ENCODE measurements around the gene MCHR1.
"Not testable (repeated sequence)": the region's sequence is repeated elsewhere in the genome, so short reads cannot be mapped to it uniquely, and the experiment has no call there.

MCHR1 gene

GRCh38 chr22:40655941-40656340 is 23.3 kb upstream of the MCHR1 start:
- DNase-seq, ATAC-seq: not testable (repeated sequence)

- not testable (repeated sequence) for DNase-seq, ATAC-seq
These were observed 22.6 kb upstream of the MCHR1 start for GRCh38 chr22:40656651-40657050.

GRCh38 chr22:40659166-40659565 is 20.1 kb upstream of the MCHR1 start:
- no peak for ATAC-seq
- DNase-seq, result no peak

- ATAC-seq (no peak), DNase-seq (no peak)
These were observed 18.6 kb upstream of the MCHR1 start for GRCh38 chr22:40660730-40661129.

- DNase-seq, result no peak
- ATAC-seq, result no peak
These were observed 17.6 kb upstream of the MCHR1 start for GRCh38 chr22:40661671-40662070.

- DNase-seq, result no peak
- ATAC-seq, result no peak
These were observed 14.0 kb upstream of the MCHR1 start for GRCh38 chr22:40665312-40665711.

- no peak for DNase-seq
- no peak for ATAC-seq
These were observed 13.0 kb upstream of the MCHR1 start for GRCh38 chr22:40666151-40666848.

DNA sequence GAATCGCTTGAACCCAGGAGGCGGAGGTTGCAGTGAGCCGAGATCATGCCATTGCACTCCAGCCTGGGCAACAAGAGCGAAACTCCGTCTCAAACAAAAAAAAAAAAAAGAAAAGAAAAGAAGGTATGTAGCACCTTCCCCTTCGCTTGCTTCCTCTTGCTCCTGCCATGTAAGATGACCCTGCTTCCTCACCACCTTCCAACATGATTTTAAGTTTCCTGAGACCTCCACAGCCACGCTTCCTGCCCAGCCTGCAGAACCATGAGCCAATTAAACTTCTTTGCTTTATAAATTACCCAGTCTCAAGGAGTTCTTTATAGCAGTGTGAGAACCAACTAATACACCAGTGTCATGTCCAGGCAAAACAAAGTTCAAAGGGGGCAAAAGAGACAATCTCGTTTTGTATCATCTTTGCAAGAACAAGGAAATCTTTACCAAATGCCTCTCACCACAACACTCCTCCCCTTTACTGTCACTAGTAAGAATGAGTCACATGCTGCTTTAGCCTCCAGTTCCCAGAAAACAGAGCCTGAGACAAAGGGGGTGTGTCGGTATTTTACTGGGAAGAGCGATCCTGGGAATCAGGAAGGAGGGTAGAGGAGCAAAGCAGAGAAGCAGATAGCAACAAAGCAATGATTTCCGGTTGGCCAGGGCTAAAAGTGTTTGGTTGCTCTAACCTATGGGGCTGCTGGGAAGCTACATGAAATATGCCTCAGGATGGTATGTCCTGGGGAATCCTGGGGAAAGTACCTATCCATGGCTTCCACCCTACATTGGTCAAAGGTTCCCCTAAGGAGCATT is 10.5 kb upstream of the MCHR1 start:
- DNase-seq, result no peak
- peak; percentile 85 for ATAC-seq

GRCh38 chr22:40670058-40670457 is 9.2 kb upstream of the MCHR1 start:
- ATAC-seq (no peak), DNase-seq (no peak)

DNA sequence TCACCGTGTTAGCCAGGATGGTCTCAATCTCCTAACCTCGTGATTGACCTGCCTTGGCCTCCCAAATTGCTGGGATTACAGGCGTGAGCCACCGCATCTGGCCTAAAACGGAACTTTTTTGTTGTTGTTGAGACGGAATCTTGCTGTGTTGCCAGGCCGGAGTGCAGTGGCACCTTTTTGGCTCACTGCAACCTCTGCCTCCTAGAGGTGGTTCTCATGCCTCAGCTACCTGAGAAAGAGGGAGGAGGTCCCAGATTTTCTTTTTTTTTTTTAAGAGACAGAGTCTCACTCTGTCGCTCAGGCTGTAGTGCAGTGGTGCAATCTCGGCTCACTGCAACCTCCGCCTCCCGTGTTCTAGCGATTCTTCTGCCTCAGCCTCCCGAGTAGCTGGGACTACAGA is 7.9 kb upstream of the MCHR1 start:
- DNase-seq (no peak), ATAC-seq (no peak)

GRCh38 chr22:40671796-40672360 is 7.4 kb upstream of the MCHR1 start:
- DNase-seq, result no peak
- no peak for ATAC-seq

- DNase-seq, result no peak
- ATAC-seq, result no peak
These were observed 6.3 kb upstream of the MCHR1 start for GRCh38 chr22:40673017-40673416.

DNA sequence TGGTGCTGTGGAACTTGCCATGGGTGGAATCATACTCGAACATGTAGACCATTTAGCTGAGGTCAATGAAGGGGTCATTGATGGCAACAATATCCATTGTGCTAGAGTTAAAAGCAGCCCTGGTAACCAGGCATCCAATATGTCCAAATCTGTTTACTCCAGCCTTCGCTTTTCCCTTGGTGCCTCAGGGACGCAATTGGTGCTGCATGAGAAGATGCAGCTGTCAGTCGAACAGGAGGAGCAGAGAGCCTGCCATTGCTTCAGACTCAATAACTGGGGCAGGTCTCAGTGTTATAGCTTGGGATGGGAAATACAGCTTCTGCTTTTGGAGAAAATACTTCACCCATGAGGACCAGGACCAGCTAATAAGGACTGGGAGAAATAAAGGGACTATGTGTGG is 5.0 kb upstream of the MCHR1 start:
- ATAC-seq, result no peak
- no peak for DNase-seq

DNA sequence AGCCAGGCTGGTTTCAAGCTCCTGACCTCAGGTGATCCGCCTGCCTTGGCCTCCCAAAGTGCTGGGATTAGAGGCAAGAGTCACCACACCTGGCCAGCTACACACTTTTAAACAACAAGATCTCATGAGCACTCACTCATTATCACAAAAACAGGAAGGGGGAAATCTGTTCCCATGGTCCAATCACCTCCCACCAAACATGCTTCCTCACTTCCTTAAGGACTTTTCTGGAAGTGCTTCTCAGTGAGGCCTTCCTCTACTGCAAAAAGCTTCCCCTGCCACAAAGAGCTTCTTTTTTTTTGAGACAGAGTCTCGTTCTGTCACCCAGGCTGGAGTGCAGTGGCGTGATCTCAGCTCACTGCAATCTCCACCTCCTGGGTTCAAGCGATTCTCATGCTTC is 3.1 kb upstream of the MCHR1 start:
- DNase-seq, ATAC-seq: not testable (repeated sequence)

DNA sequence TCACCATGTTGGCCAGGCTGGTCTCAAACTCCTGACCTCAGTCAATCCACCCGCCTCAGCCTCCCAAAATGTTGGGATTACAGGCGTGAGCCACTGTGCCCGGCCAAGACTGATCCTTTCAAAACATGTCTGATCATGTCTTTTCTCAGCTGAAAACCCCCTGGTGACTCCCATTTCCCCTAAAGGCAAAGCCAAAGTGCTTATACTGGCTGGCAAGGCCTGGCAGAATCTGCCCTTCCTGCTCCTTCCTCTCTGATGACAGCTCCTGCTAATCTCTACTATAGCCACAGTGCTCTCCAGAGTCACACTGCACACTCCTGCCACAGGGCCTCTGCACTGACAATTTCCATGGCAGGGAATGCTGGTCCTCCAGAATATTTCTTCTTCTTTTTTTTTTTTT is 2.6 kb upstream of the MCHR1 start:
- DNase-seq, result no peak
- no peak for ATAC-seq

DNA sequence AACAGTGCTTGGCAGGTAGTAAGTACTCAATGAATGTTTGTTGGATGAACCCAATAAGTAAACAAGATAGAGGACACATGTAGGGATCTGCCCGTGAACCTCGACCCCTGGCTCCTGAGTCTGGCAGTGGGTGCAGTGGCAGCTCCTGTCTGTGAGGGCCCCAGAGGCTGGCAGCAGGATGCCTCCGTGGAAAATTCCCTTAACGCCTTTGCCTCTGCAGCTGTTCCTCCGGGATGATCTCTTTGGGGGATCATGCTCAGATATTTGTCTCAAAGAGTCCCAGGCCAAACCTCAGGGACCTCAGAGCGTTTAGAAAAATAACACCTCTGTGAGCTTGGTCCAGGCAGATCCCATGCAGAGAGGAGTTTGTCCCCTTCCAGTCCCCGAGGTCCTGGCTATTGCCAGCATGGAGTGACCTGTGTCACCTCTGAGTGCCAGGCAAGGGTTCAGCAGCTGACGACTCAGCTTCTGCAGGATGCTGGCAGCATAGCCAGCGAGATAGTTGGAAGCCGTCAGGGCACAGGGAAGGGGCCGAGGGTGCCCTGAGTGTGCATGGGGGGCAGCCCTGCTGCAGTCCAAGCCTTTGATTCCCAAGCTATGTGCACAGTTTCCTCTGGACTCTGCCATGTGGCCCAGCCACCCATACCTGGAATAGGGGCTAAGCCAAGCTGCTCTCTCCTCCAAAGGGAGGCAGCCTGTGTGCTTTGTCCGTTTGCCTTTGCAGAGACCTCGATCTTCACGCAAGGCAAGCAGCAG is 613 bp upstream of the MCHR1 start:
- DNase-seq, result no peak
- ATAC-seq, result no peak

DNA sequence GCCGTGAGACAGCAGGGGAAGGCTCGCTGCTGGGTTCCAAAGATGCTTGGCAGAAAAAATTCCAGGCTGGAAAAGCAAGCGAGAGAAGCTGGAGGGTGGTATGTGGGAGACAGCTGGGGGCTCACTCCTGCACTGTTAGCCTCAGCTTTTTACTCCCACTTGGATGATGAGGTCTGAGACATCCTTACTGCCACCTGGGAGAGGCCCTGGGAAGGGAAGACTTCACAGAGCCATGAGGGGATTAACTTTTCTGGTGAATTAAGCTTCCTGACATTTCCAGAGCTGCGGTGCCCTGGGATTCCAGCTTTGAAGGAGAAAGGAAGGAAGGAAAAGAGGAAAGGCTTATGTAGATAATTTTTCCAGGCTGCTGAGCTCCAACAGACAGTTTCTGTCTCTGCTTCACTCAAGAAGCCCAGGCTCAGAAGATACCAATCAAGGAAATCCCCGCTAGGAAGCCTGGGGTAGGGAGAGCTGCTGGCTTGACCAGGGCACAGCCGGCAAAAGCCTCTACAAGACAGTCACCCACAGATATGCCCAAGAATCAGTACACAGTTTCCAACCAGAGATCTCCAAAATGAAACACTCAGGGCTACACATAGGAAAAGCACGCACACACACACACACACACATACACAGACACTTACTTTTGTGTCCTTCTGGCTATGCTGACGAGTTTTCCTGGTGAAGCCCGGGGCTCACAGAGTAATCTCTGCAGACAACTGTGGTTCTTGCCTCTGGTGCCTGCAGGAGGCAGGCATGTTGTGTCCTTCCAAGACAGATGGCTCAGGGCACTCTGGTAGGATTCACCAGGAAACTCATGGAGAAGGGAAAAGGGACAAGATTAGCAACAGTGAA is 907 bp downstream of the MCHR1 start:
- ATAC-seq (no peak), DNase-seq (no peak)

DNA sequence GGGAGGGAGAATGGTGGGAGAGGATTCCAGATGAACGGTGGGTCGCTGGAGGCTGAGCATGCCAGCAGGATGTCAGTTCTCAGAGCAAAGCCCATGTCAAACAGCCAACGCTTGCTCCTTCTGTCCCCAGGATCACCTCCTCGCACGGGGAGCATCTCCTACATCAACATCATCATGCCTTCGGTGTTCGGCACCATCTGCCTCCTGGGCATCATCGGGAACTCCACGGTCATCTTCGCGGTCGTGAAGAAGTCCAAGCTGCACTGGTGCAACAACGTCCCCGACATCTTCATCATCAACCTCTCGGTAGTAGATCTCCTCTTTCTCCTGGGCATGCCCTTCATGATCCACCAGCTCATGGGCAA is 1.5 kb downstream of the MCHR1 start:
- no peak for ATAC-seq

DNA sequence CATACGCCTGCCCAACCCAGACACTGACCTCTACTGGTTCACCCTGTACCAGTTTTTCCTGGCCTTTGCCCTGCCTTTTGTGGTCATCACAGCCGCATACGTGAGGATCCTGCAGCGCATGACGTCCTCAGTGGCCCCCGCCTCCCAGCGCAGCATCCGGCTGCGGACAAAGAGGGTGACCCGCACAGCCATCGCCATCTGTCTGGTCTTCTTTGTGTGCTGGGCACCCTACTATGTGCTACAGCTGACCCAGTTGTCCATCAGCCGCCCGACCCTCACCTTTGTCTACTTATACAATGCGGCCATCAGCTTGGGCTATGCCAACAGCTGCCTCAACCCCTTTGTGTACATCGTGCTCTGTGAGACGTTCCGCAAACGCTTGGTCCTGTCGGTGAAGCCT is 2.2 kb downstream of the MCHR1 start:
- DNase-seq, result no peak
- ATAC-seq, result no peak

More for the DNA sequence above, 1.5 kb downstream of the MCHR1 start:
- DNase-seq, result no peak

GRCh38 chr22:40684728-40685127 is 5.4 kb downstream of the MCHR1 start:
- ATAC-seq (no peak), DNase-seq (no peak)

GRCh38 chr22:40685406-40685805 is 6.1 kb downstream of the MCHR1 start:
- ATAC-seq, result no peak
- no peak for DNase-seq

- no peak for DNase-seq
- ATAC-seq, result no peak
These were observed 8.4 kb downstream of the MCHR1 start for GRCh38 chr22:40687706-40688105.

All from stimulated activated naive CD8-positive, alpha-beta T cell treated with anti-CD3 and anti-CD28 coated beads, Interleukin-15, Interleukin-2, amounts not matched to agents 100 U/mL and 50 U/mL, for 24 hours (primary cell).